ENCODE data around the gene LEKR1.

Gene LEKR1

DNA sequence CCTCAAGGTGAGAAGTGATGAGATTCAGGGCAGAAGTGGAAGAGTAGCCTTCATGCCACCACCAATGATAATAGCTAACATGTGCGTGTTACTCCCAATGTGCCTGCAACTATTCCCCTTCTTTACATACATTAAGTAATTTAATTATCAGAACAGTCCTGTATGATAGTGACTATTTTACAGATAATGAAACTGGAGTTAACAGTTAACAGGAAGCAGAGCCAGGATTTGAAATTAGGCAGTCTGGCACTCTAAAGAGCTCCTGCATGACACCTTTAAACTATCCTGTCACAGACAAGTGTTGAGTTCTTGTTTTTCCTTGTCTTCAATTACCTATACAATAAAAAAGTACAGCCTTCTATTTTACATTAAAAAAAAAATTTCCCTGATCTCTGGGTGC lies 148.8 kb downstream of the LEKR1 start:
- H3K9me3 Mint-ChIP-seq, result no peaks in the 10 kb centered on the region
- no peaks in the 10 kb centered on the region for H3K36me3 Mint-ChIP-seq (ENCODE audit: low read depth)

DNA sequence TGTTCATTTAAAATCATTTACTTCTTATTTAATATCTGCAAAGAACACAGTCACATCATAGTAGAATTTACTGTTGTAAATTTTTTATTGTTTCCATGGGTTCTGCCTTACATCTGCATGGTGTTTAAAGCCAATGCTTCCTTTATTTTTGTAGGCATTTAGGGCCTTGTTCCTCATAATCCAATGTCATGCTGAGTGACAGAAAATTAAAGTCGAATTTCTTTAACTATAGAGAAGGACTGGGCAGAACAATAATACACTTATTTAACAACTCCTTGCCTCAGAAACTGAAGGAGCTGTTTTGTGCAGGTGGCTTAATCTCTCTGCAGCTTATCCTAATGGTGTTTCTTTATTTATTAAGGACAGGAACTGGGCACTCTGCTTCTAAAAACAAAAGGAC lies 149.6 kb downstream of the LEKR1 start:
- no peaks in the 10 kb centered on the region for H3K36me3 Mint-ChIP-seq (ENCODE audit: low read depth)
- H3K4me1 Mint-ChIP-seq (ENCODE audit: low read depth), result peaks cover 5% of the 10 kb centered on the region
- H3K4me3 Mint-ChIP-seq, result no peak overlapping the region
- no peak overlapping the region for H3K27ac Mint-ChIP-seq
- no peaks in the 10 kb centered on the region for H3K9me3 Mint-ChIP-seq
- H3K27me3 Mint-ChIP-seq (ENCODE audit: low read depth), result peaks cover 20% of the 10 kb centered on the region
- DNase-seq (ENCODE audit: low spot score), result no peak

More for the DNA sequence above, 148.8 kb downstream of the LEKR1 start:
- DNase-seq (ENCODE audit: low spot score), result no peak
- Mint-ChIP-seq H3K27ac (no peak overlapping the region), H3K27me3 (ENCODE audit: low read depth) (peaks cover 16% of the 10 kb centered on the region), H3K4me1 (ENCODE audit: low read depth) (peaks cover 5% of the 10 kb centered on the region), H3K4me3 (no peak overlapping the region)

DNA sequence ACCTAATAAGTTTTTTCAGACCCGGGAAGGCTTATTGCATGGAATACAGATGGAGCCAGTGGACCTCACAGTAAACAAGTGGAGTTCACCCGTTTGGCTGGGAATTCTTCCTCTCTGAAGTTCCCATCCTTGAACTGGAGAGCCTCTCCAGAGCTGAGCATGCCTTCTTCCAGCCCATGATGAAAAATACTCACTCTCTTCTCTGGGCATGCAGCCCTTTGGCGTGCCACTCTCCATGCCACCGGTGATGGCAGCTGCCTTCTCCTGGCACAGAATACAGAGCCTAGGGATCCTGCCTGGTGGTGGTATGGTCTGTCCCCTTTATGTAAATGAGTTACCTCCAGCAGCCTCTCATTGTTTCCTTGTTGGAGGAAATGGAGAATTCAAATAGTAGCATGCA lies 150.8 kb downstream of the LEKR1 start:
- Mint-ChIP-seq H3K9me3 (no peaks in the 10 kb centered on the region), H3K4me3 (no peak overlapping the region), H3K36me3 (ENCODE audit: low read depth) (no peaks in the 10 kb centered on the region), H3K27ac (no peak overlapping the region), H3K4me1 (ENCODE audit: low read depth) (peaks cover 5% of the 10 kb centered on the region), H3K27me3 (ENCODE audit: low read depth) (peaks cover 23% of the 10 kb centered on the region)
- DNase-seq (ENCODE audit: low spot score), result no peak

DNA sequence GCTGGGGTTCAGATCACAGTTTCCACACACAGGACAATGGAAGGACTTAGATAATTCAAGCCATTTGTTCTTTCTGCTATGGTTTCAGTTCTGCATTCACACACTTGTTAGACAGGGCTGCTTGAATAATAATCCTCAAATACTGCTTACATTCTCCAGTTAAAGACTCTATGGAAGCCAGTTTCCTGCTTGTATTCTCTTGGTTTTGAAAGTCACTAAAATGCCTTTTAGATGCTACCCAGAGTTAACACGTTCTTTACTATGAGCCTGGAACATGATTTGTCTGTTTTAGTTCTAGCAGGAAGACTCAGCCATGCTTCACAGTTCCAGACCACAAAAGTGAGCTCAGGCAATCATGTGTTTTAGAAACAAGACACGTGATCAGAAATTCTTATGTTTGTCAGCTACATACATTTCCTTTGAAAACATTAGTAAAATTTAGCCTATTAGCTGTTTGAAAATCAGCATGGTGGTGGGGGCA lies 152.4 kb downstream of the LEKR1 start:
- H3K9me3 Mint-ChIP-seq, result no peaks in the 10 kb centered on the region
- H3K36me3 Mint-ChIP-seq (ENCODE audit: low read depth), result no peaks in the 10 kb centered on the region
- no peak overlapping the region for H3K27ac Mint-ChIP-seq
- H3K4me3 Mint-ChIP-seq, result no peak overlapping the region
- H3K4me1 Mint-ChIP-seq (ENCODE audit: low read depth), result peaks cover 5% of the 10 kb centered on the region
- no peak for DNase-seq (ENCODE audit: low spot score)
- H3K27me3 Mint-ChIP-seq (ENCODE audit: low read depth), result peaks cover 23% of the 10 kb centered on the region

DNA sequence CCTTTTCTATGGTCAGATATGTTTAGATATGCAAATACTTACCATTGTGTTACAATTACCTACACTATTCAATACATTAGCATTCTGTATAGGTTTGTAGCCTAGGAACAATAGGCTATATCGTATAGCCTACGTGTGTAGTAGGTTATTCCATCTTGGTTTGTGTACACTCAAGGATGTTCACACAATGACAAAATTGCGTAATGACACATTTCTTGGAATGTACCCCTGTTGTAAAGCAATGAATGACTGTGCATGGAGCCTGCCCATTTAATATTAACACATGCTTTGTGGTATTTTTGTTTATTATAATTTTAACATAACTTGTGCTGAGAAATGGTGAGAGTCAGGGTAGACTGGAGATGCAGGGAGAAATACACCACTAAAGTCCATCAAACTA lies 154.9 kb downstream of the LEKR1 start:
- no peak overlapping the region for H3K4me3 Mint-ChIP-seq
- no peak for DNase-seq (ENCODE audit: low spot score)
- peaks cover 5% of the 10 kb centered on the region for H3K4me1 Mint-ChIP-seq (ENCODE audit: low read depth)
- H3K27ac Mint-ChIP-seq, result no peak overlapping the region
- peaks cover 24% of the 10 kb centered on the region for H3K27me3 Mint-ChIP-seq (ENCODE audit: low read depth)
- H3K9me3 Mint-ChIP-seq, result no peaks in the 10 kb centered on the region
- no peaks in the 10 kb centered on the region for H3K36me3 Mint-ChIP-seq (ENCODE audit: low read depth)

DNA sequence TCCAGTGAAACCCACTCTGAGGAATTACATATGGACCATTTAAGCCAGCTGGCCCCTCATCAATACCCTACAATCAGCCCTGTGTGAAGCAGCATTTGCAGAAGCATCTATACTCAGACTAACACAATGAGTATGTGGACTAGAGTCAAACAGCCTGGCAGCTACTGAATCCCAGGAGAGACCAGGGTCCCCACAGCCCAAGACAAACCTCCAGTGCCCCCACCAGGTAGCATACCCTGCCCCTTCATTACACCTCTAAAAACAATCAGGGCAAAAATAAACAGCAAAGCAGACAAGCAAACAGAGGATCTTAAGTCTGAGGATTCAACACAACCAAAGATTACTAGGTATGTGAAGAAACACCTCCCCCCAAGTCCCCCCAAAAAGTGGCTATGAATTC lies 157.4 kb downstream of the LEKR1 start:
- Mint-ChIP-seq H3K4me1 (ENCODE audit: low read depth) (peaks cover 4% of the 10 kb centered on the region), H3K4me3 (no peak overlapping the region), H3K27ac (no peak overlapping the region), H3K27me3 (ENCODE audit: low read depth) (peaks cover 28% of the 10 kb centered on the region), H3K36me3 (ENCODE audit: low read depth) (no peaks in the 10 kb centered on the region), H3K9me3 (no peaks in the 10 kb centered on the region)
- DNase-seq (ENCODE audit: low spot score), result no peak

DNA sequence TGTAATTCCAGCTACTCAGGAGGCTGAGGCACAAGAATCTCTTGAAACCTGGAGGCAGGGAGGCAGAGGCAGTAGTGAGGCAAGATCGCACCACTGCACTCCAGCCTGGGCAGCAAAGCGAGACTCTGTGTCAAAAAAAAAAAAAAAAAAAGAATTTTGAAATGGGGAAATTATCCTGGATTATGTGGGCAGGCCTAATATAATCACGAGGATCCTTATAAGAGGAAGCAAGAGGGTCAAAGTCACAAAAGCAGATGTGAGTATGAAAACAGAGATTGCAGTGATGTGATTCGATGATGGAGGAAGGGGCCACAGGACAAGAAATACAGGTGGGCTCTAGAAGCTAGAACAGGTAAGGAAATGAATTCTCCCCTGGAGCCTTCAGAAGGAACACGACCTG lies 159.6 kb downstream of the LEKR1 start:
- DNase-seq (ENCODE audit: low spot score), result no peak
- Mint-ChIP-seq H3K9me3 (no peaks in the 10 kb centered on the region), H3K36me3 (ENCODE audit: low read depth) (no peaks in the 10 kb centered on the region), H3K4me3 (no peak overlapping the region), H3K4me1 (ENCODE audit: low read depth) (no peaks in the 10 kb centered on the region), H3K27ac (no peak overlapping the region), H3K27me3 (ENCODE audit: low read depth) (peaks cover 30% of the 10 kb centered on the region)

DNA sequence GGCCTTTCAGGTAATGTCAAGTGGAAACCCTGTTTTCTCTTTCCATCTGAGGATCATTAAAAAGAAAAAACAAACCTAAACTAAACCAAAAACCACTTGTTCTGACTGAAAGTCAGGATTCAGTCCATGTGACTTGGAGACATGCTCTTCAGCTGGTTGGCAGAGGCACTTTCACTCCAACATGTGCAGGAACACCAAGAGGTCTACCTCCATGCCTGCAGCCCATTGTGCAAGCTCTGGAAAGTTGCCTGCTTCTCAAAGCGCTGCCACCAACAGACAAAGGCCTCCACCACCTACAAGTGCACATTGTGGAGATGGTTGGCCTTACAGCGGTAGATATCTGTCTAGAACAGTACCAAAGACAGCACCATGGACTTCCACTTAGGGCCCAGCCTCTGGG lies 161.8 kb downstream of the LEKR1 start:
- no peaks in the 10 kb centered on the region for H3K9me3 Mint-ChIP-seq
- no peaks in the 10 kb centered on the region for H3K36me3 Mint-ChIP-seq (ENCODE audit: low read depth)
- no peak overlapping the region for H3K27ac Mint-ChIP-seq
- peaks cover 41% of the 10 kb centered on the region for H3K27me3 Mint-ChIP-seq (ENCODE audit: low read depth)
- H3K4me1 Mint-ChIP-seq (ENCODE audit: low read depth), result no peaks in the 10 kb centered on the region
- DNase-seq (ENCODE audit: low spot score), result no peak
- no peak overlapping the region for H3K4me3 Mint-ChIP-seq

DNA sequence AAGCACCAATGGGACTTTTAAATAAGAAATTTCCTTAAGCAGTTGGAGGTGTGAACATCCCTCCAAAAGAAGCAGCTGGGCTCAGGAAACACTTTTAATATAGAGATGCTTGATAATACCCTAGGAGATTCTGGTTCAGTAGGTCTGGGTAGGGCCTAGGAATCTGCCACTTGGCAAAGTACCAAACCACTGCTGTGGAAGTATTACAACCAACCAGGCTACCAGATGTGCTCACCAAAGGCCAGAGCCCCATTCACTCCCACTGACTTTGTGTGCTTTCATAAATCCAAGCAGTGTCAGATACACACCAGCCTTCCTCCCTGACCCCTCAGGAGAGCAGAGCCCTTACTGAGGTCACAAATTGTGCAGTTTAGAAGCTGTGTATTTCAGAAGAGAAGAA lies 171.2 kb downstream of the LEKR1 start:
- Mint-ChIP-seq H3K4me1 (ENCODE audit: low read depth) (peaks cover 2% of the 10 kb centered on the region), H3K36me3 (ENCODE audit: low read depth) (no peaks in the 10 kb centered on the region), H3K4me3 (no peak overlapping the region), H3K27ac (no peak overlapping the region), H3K27me3 (ENCODE audit: low read depth) (peaks cover 36% of the 10 kb centered on the region), H3K9me3 (no peaks in the 10 kb centered on the region)
- DNase-seq (ENCODE audit: low spot score), result no peak

DNA sequence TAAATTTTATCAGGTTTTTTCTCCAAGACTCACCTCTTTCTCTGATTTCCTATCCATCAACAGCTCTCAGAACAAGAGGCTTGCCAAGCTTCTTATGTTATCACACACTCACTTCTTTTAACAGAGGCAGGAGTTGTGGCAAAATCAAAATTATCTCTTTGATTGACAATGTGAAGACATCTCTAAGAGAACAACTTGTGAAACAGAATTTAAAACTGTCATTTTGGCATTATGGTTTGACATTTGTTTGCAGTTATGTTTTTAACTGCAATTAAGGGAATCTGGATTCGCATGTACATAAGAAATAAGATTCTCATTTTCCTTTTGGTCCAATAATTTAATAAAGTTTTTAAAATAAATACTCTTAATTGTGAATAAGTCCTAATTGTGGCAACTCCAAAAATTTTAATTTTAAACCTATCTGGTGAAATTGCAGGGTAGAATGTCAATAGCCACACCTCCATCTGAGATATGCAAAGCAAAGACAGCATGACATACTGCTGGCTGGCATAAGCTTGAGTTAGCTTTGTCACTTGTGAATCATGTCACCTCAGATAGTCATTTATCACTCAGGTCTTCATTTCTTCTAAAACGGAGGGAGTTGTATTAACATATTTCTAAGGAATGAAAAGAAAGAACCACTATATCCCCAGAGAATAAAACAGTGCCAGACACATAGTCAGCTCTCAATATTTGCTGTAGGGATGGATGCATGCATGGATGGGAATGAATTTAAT lies 175.2 kb downstream of the LEKR1 start:
- Mint-ChIP-seq H3K27ac (no peak overlapping the region), H3K27me3 (ENCODE audit: low read depth) (peaks cover 40% of the 10 kb centered on the region), H3K9me3 (no peaks in the 10 kb centered on the region), H3K4me3 (no peak overlapping the region), H3K36me3 (ENCODE audit: low read depth) (no peaks in the 10 kb centered on the region), H3K4me1 (ENCODE audit: low read depth) (peaks cover 2% of the 10 kb centered on the region)
- DNase-seq (ENCODE audit: low spot score), result no peak

DNA sequence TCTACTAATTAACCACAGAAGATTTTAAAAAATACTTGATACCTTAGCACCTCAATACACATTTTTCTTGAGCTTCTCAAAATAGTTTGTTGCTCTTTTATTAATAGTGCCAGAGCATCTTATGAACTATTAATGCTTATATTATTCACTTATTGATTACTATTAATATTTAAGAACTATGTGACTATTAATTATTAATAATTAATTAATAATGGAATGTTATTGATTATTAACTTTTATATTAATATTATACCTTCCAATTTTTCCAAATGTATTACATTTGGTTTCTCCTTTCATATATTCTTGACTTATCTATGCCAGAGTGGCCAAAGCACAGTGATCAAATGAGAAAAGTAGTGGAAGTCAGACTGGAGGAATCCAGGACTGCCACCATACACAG lies 195.5 kb downstream of the LEKR1 start:
- no peak overlapping the region for H3K4me3 Mint-ChIP-seq
- H3K27me3 Mint-ChIP-seq (ENCODE audit: low read depth), result peaks cover 4% of the 10 kb centered on the region
- peaks cover 5% of the 10 kb centered on the region for H3K4me1 Mint-ChIP-seq (ENCODE audit: low read depth)
- no peaks in the 10 kb centered on the region for H3K9me3 Mint-ChIP-seq
- no peak overlapping the region for H3K27ac Mint-ChIP-seq
- no peaks in the 10 kb centered on the region for H3K36me3 Mint-ChIP-seq (ENCODE audit: low read depth)
- no peak for DNase-seq (ENCODE audit: low spot score)

DNA sequence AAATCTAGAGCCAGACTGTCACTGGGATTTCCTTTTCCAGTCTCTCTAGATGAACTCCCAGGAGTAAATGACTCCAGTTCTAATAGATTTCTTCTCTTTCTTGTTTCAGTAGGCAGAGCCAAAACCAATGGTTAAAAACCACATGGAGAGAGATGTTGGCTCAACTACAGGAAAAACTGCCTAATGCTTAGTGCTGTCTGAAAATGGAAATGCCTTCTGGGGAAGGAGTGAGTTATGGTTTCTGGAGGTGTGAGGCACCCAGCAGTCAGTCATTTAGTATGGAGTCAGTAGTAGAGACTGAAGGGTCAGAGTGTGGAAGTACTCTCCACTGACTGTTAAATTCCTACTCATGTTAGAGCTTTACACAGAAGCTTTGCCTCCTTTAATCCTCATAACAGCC lies 197.1 kb downstream of the LEKR1 start:
- H3K4me3 Mint-ChIP-seq, result no peak overlapping the region
- peaks cover 8% of the 10 kb centered on the region for H3K4me1 Mint-ChIP-seq (ENCODE audit: low read depth)
- H3K27ac Mint-ChIP-seq, result no peak overlapping the region
- no peaks in the 10 kb centered on the region for H3K9me3 Mint-ChIP-seq
- H3K27me3 Mint-ChIP-seq (ENCODE audit: low read depth), result peaks cover 7% of the 10 kb centered on the region
- H3K36me3 Mint-ChIP-seq (ENCODE audit: low read depth), result no peaks in the 10 kb centered on the region
- no peak for DNase-seq (ENCODE audit: low spot score)

DNA sequence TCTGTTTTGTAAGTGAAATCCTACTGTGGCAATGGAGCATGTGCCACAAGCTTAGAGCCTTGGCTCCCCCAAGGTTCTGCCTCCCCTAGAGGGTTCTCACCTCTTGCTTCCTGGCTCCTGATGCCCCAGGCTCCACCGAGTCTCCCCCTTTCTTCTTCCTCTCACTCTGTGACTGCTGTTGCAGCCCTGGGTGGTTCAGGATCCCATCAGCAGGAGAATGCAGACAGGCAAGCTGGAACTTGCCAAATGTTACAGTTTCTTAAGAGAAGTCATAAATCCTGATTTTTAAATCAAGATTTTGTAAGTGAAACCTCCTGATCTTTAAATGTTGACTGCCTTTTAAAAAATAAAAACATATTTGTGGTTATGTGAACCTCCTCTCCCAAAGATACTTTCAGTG lies 199.9 kb downstream of the LEKR1 start:
- Mint-ChIP-seq H3K4me3 (no peak overlapping the region), H3K9me3 (no peaks in the 10 kb centered on the region), H3K4me1 (ENCODE audit: low read depth) (peaks cover 8% of the 10 kb centered on the region), H3K27ac (no peak overlapping the region), H3K36me3 (ENCODE audit: low read depth) (no peaks in the 10 kb centered on the region), H3K27me3 (ENCODE audit: low read depth) (peaks cover 12% of the 10 kb centered on the region)
- no peak for DNase-seq (ENCODE audit: low spot score)

DNA sequence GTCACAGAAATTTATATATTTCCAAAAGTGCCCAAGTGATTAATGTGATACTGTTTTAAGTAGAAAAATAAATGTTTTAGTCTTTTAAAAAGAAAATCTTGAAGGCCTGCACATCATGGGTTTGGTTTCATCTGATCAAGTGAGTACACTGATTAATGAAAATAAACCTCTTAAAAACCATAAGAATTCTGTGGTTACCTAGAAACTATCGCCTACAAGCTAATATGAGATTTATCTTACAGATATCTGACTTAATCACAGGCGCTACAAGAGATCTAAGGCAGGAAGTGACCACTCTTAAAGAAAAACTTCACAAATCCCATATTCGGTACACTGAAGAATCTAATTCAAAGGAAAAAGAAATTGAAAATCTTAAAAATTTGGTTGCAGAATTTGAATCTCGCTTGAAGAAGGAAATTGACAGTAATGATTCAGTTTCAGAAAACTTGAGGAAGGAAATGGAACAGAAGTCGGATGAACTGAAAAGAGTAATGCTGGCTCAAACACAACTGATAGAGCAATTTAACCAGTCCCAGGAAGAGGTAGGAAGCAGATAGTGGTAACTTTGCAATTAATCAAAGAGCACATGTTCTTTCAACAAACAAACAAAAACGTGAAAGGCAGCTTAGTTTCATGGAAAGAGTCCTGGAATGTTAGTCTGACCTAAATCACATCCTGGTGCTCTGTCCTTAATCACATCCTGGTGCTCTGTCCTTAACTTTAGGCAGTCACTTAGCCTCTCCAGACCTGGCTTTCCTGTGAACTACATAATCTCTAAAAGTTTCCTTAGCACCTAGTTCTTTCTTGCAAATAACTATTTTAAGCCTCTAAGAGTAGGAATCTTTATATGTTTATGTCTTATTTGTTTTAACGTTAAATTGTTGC lies 201.9 kb downstream of the LEKR1 start:
- H3K4me1 Mint-ChIP-seq (ENCODE audit: low read depth), result peaks cover 7% of the 10 kb centered on the region
- DNase-seq (ENCODE audit: low spot score), result no peak
- H3K9me3 Mint-ChIP-seq, result no peaks in the 10 kb centered on the region
- peaks cover 16% of the 10 kb centered on the region for H3K27me3 Mint-ChIP-seq (ENCODE audit: low read depth)
- no peak overlapping the region for H3K27ac Mint-ChIP-seq
- H3K36me3 Mint-ChIP-seq (ENCODE audit: low read depth), result no peaks in the 10 kb centered on the region
- H3K4me3 Mint-ChIP-seq, result no peak overlapping the region
